AG09319 (cell line): Measurements from ENCODE around the gene KRT72.

Experiments used
- DNase-seq: peaks from one replicate; pipeline ENCODE4 v3.0.0-alpha.2; 2010; ENCODE audit warnings: low read depth; ENCODE audit errors: extremely low read depth
- CTCF ChIP-seq: IDR thresholded peaks from 2 replicates; pipeline ENCODE4 v1.5.1; 2011; ENCODE audit warnings: low read depth, mild to moderate bottlenecking, inconsistent platforms, low read length, moderate library complexity

Gene KRT72

GRCh38 chr12:52618216-52618615 is 17.0 kb upstream of the KRT72 start, which contains the start of gene KRT73:
Gene KRT73, minus strand, starts transcription at chr12:52618559. Its CDS starts 35 bp downstream, at chr12:52618524.
- DNase-seq: no peak
- TF ChIP-seq CTCF: no peak

GRCh38 chr12:52617403-52617785 is 16.1 kb upstream of the KRT72 start:
- no peak for DNase-seq

GRCh38 chr12:52616680-52617402 is 15.6 kb upstream of the KRT72 start:
- no peak for DNase-seq
- no peak for TF ChIP-seq CTCF

More at GRCh38 chr12:52617403-52617785, 16.1 kb upstream of the KRT72 start:
- no peak for TF ChIP-seq CTCF

- no peak for DNase-seq
- TF ChIP-seq CTCF: no peak
Measured at GRCh38 chr12:52615912-52616311, 14.6 kb upstream of the KRT72 start.

GRCh38 chr12:52615208-52615868 is 14.1 kb upstream of the KRT72 start:
- TF ChIP-seq CTCF: no peak
- no peak for DNase-seq

GRCh38 chr12:52614381-52615207 is 13.3 kb upstream of the KRT72 start:
- no peak for TF ChIP-seq CTCF

More at GRCh38 chr12:52614381-52615207, 13.3 kb upstream of the KRT72 start:
- DNase-seq: no peak
